H1 (cell line): Measurements from ENCODE around the gene ZFP90.

Source experiments
- BCL11A ChIP-seq, 2 experiments: IDR thresholded peaks; one replicate each; pipeline ENCODE4 v1.6.1; 2011; ENCODE audit warnings: low read depth in 2 of 2, low read length in 2 of 2, mild to moderate bottlenecking in 2 of 2
- CTCF ChIP-seq, 3 experiments: IDR thresholded peaks; 1 replicate in 2 of 3; 2 replicates in 1 of 3; pipeline versions ENCODE4 v1.5.1 to v1.6.1; 2011; ENCODE audit warnings: low read length in 3 of 3, mild to moderate bottlenecking in 3 of 3, inconsistent platforms in 2 of 3, low read depth in 1 of 3, moderate library complexity in 1 of 3; ENCODE audit not compliant: insufficient read depth in 1 of 3; ENCODE audit errors: control extremely low read depth in 1 of 3
- EGR1 ChIP-seq: IDR thresholded peaks from 2 replicates; pipeline ENCODE4 v1.6.1; 2011; ENCODE audit warnings: low read depth, low read length, borderline replicate concordance
- EP300 ChIP-seq, 2 experiments: IDR thresholded peaks; 1 replicate in 1 of 2; 2 replicates in 1 of 2; pipeline ENCODE4 v1.6.1; 2011 to 2012; ENCODE audit warnings: low read depth in 2 of 2, low read length in 2 of 2, mild to moderate bottlenecking in 2 of 2, borderline replicate concordance in 1 of 2, inconsistent platforms in 1 of 2, moderate library complexity in 1 of 2
- EZH2 ChIP-seq: fragments of 200-600 bp; sonication (generic); IDR thresholded peaks from 2 replicates; pipeline ENCODE4 v1.7.1; 2012; ENCODE audit warnings: low read depth, mild to moderate bottlenecking, moderate library complexity, low read length, inconsistent platforms; ENCODE audit not compliant: severe bottlenecking
- KDM1A ChIP-seq: fragments of 200-600, 300-600 bp; sonication (generic); IDR thresholded peaks from 2 replicates; pipeline ENCODE4 v1.7.1; 2016; ENCODE audit warnings: mild to moderate bottlenecking, low read length, borderline replicate concordance
- POLR2AphosphoS5 ChIP-seq: IDR thresholded peaks from 2 replicates; pipeline ENCODE4 v1.6.1; 2011; ENCODE audit warnings: low read depth, low read length
- RAD21 ChIP-seq, 2 experiments: IDR thresholded peaks in 1 of 2; conservative IDR thresholded peaks in 1 of 2; 2 replicates each; pipeline ENCODE4 v1.6.1; 2011; ENCODE audit warnings: low read depth in 2 of 2, low read length in 2 of 2, improper control_type of control experiment in 1 of 2, inconsistent platforms in 1 of 2, mild to moderate bottlenecking in 1 of 2, moderate library complexity in 1 of 2
- RFX5 ChIP-seq: IDR thresholded peaks from 2 replicates; pipeline ENCODE4 v1.6.1; 2011; ENCODE audit warnings: low read depth, low read length, improper control_type of control experiment, borderline replicate concordance
- RXRA ChIP-seq: IDR thresholded peaks from 2 replicates; pipeline ENCODE4 v1.6.1; 2011; ENCODE audit warnings: low read depth, mild to moderate bottlenecking, low read length, moderate library complexity; ENCODE audit not compliant: insufficient read depth
- SIX5 ChIP-seq: IDR thresholded peaks from 2 replicates; pipeline ENCODE4 v1.6.1; 2011; ENCODE audit warnings: mild to moderate bottlenecking, low read depth, low read length
- TAF1 ChIP-seq: IDR thresholded peaks from 2 replicates; pipeline ENCODE4 v1.6.1; 2011; ENCODE audit warnings: mild to moderate bottlenecking, low read depth, low read length
- TBP ChIP-seq: IDR thresholded peaks from 2 replicates; pipeline ENCODE4 v1.6.1; 2011; ENCODE audit warnings: low read depth, low read length, improper control_type of control experiment
- ZNF274 ChIP-seq: IDR thresholded peaks from 2 replicates; pipeline ENCODE4 v1.7.0; 2012; ENCODE audit warnings: low read length, borderline replicate concordance; ENCODE audit errors: extremely low read depth

GRCh38 chr16:68503334-68503733 is 35.8 kb upstream of the ZFP90 start:
- no peak for TF ChIP-seq ZNF274
- no peak for TF ChIP-seq POLR2AphosphoS5
- no peak for TF ChIP-seq CTCF (IDR thresholded peaks at IDR 0.05; ENCODE audit: control extremely low read depth in 1 of 3, insufficient read depth in 1 of 3, low read depth in 1 of 3, low read length in 3 of 3)
- no peak for TF ChIP-seq SIX5
- no peak for TF ChIP-seq TBP
- TF ChIP-seq EP300 (IDR thresholded peaks at IDR 0.05; ENCODE audit: borderline replicate concordance in 1 of 2, low read depth in 2 of 2, low read length in 2 of 2): no peak
- no peak for TF ChIP-seq BCL11A (IDR thresholded peaks at IDR 0.05; ENCODE audit: low read depth in 2 of 2, low read length in 2 of 2)
- no peak for TF ChIP-seq TAF1
- no peak for TF ChIP-seq EZH2
- no peak for TF ChIP-seq RXRA
- TF ChIP-seq KDM1A: no peak
- TF ChIP-seq RAD21 (IDR thresholded peaks at IDR 0.05 in 1 of 2, conservative IDR thresholded peaks at IDR 0.05 in 1 of 2; ENCODE audit: low read depth in 2 of 2, low read length in 2 of 2): no peak
- no peak for TF ChIP-seq EGR1
- no peak for TF ChIP-seq RFX5
